Neutrophil (primary cell): ENCODE data around the gene PCLO.
"Not testable (repeated sequence)": the region's sequence is repeated elsewhere in the genome, so short reads cannot be mapped to it uniquely, and the experiment has no call there.

Source experiments
- H3K27ac ChIP-seq: fragments of 200-600 bp; sonication (generic); 2 replicates; pipeline ENCODE4 v1.5.1; 2016; ENCODE audit warnings: mild to moderate bottlenecking, moderate library complexity
- H3K27me3 ChIP-seq: fragments of 200-600 bp; sonication (generic); 2 replicates; pipeline ENCODE4 v1.6.0; 2016; ENCODE audit warnings: mild to moderate bottlenecking
- H3K36me3 ChIP-seq: fragments of 200-600 bp; sonication (generic); 2 replicates; pipeline ENCODE4 v1.5.1; 2017
- H3K4me1 ChIP-seq, 2 experiments: fragments of 200-600 bp in 1 of 2; sonication (generic) in 1 of 2; 1 replicate in 1 of 2; 2 replicates in 1 of 2; pipeline versions ENCODE4 v1.5.1 to v1.6.1; 2013 to 2016; ENCODE audit warnings: low read depth in 1 of 2, low read length in 1 of 2, mild to moderate bottlenecking in 1 of 2, moderate library complexity in 1 of 2; ENCODE audit not compliant: control insufficient read depth in 1 of 2, insufficient read depth in 1 of 2
- H3K4me3 ChIP-seq, 2 experiments: fragments of 200-600 bp in 1 of 2; sonication (generic) in 1 of 2; 1 replicate in 1 of 2; 2 replicates in 1 of 2; pipeline ENCODE4 v1.5.1; 2013 to 2016; ENCODE audit warnings: low read depth in 1 of 2, low read length in 1 of 2, mild to moderate bottlenecking in 1 of 2, moderate library complexity in 1 of 2
- H3K9me3 ChIP-seq: fragments of 200-600 bp; sonication (generic); 2 replicates; pipeline ENCODE4 v1.5.1; 2016
- CTCF ChIP-seq: fragments of 200-600 bp; sonication (generic); IDR thresholded peaks from 2 replicates; pipeline ENCODE4 v1.5.1; 2016; ENCODE audit warnings: antibody characterized with exemption

The PCLO gene

GRCh38 chr7:82926477-82926876 lies 236.2 kb downstream of the PCLO start:
- H3K9me3 ChIP-seq = no peaks in the 10 kb centered on the region
- H3K36me3 ChIP-seq = no peaks in the 10 kb centered on the region
- H3K4me1 ChIP-seq = no peaks in the 10 kb centered on the region
- no peak overlapping the region for H3K4me3 ChIP-seq
- H3K27ac ChIP-seq = no peak overlapping the region
- TF ChIP-seq CTCF = no peak
- H3K27me3 ChIP-seq = no peaks in the 10 kb centered on the region

GRCh38 chr7:82925331-82925730 lies 237.4 kb downstream of the PCLO start:
- Histone ChIP-seq H3K9me3 (no peaks in the 10 kb centered on the region), H3K4me1 (no peaks in the 10 kb centered on the region), H3K27me3 (no peaks in the 10 kb centered on the region), H3K4me3 (no peak overlapping the region), H3K36me3 (no peaks in the 10 kb centered on the region), H3K27ac (no peak overlapping the region)
- TF ChIP-seq CTCF = no peak

GRCh38 chr7:82906502-82906901 lies 256.2 kb downstream of the PCLO start:
- H3K36me3 ChIP-seq = no peaks in the 10 kb centered on the region
- no peak for TF ChIP-seq CTCF
- no peak overlapping the region for H3K27ac ChIP-seq
- H3K27me3 ChIP-seq = no peaks in the 10 kb centered on the region
- H3K4me3 ChIP-seq = no peak overlapping the region
- no peaks in the 10 kb centered on the region for H3K4me1 ChIP-seq
- H3K9me3 ChIP-seq = no peaks in the 10 kb centered on the region

GRCh38 chr7:82904871-82905270 lies 257.8 kb downstream of the PCLO start:
- Histone ChIP-seq H3K4me3 (no peak overlapping the region), H3K27me3 (no peaks in the 10 kb centered on the region), H3K4me1 (no peaks in the 10 kb centered on the region), H3K36me3 (no peaks in the 10 kb centered on the region), H3K27ac (no peak overlapping the region), H3K9me3 (no peaks in the 10 kb centered on the region)
- TF ChIP-seq CTCF = no peak

- not testable (repeated sequence) for H3K27ac ChIP-seq, H3K9me3 ChIP-seq, H3K4me3 ChIP-seq, H3K36me3 ChIP-seq, H3K4me1 ChIP-seq, H3K27me3 ChIP-seq
These were observed 261.6 kb downstream of the PCLO start for GRCh38 chr7:82901098-82901497.

- no peak for TF ChIP-seq CTCF
- Histone ChIP-seq H3K36me3 (no peaks in the 10 kb centered on the region), H3K4me1 (no peaks in the 10 kb centered on the region), H3K27me3 (no peaks in the 10 kb centered on the region), H3K27ac (no peak overlapping the region), H3K4me3 (no peak overlapping the region), H3K9me3 (no peaks in the 10 kb centered on the region)
These were observed 265.2 kb downstream of the PCLO start for GRCh38 chr7:82897500-82897899.

- H3K4me1 ChIP-seq, H3K4me3 ChIP-seq, H3K27ac ChIP-seq, H3K27me3 ChIP-seq, H3K9me3 ChIP-seq, H3K36me3 ChIP-seq: not testable (repeated sequence)
These were observed 268.3 kb downstream of the PCLO start for GRCh38 chr7:82894341-82894740.
